IPS-11a (cell line): ENCODE measurements around the gene TFG.
"Not testable (repeated sequence)": the region's sequence is repeated elsewhere in the genome, so short reads cannot be mapped to it uniquely, and the experiment has no call there.

Source experiments
- H3K4me3 ChIP-seq: one replicate; pipeline ENCODE4 v1.5.1; 2013; ENCODE audit warnings: low read depth, low read length, control low read depth

Gene TFG

GRCh38 chr3:100708989-100709841, at the start of gene TFG:
Gene TFG, plus strand, starts transcription at chr3:100709494. Its CDS starts 4,192 bp downstream, at chr3:100713686.
- H3K4me3 ChIP-seq, result peak within 1 kb of the TSS; percentile 62

GRCh38 chr3:100661294-100661693, 48.0 kb upstream of the TFG start:
- not testable (repeated sequence) for H3K4me3 ChIP-seq

- no peak overlapping the region for H3K4me3 ChIP-seq
These were observed 47.0 kb upstream of the TFG start for GRCh38 chr3:100662113-100662823.

- no peak overlapping the region for H3K4me3 ChIP-seq
These were observed 44.1 kb upstream of the TFG start for GRCh38 chr3:100665230-100665629.

GRCh38 chr3:100666699-100667098, 42.6 kb upstream of the TFG start:
- H3K4me3 ChIP-seq, result not testable (repeated sequence)

- not testable (repeated sequence) for H3K4me3 ChIP-seq
These were observed 42.0 kb upstream of the TFG start for GRCh38 chr3:100667316-100667715.

GRCh38 chr3:100670995-100671394, 38.3 kb upstream of the TFG start:
- H3K4me3 ChIP-seq, result not testable (repeated sequence)

GRCh38 chr3:100681496-100681895, 27.8 kb upstream of the TFG start:
- no peak overlapping the region for H3K4me3 ChIP-seq

- no peak overlapping the region for H3K4me3 ChIP-seq
These were observed 27.0 kb upstream of the TFG start for GRCh38 chr3:100682056-100682853.

GRCh38 chr3:100682854-100683760, 26.2 kb upstream of the TFG start:
- H3K4me3 ChIP-seq, result no peak overlapping the region

GRCh38 chr3:100693225-100693624, 16.1 kb upstream of the TFG start:
- H3K4me3 ChIP-seq, result no peak overlapping the region

GRCh38 chr3:100695696-100696095, 13.6 kb upstream of the TFG start:
- no peak overlapping the region for H3K4me3 ChIP-seq

- no peak overlapping the region for H3K4me3 ChIP-seq
These were observed 13.1 kb upstream of the TFG start for GRCh38 chr3:100696161-100696560.

GRCh38 chr3:100697172-100697571, 12.1 kb upstream of the TFG start:
- H3K4me3 ChIP-seq, result no peak overlapping the region

GRCh38 chr3:100697723-100698285, 11.5 kb upstream of the TFG start:
- no peak overlapping the region for H3K4me3 ChIP-seq

- no peak overlapping the region for H3K4me3 ChIP-seq
These were observed 10.6 kb upstream of the TFG start for GRCh38 chr3:100698736-100699135.

- no peak overlapping the region for H3K4me3 ChIP-seq
These were observed 8.6 kb upstream of the TFG start for GRCh38 chr3:100700708-100701107.

- H3K4me3 ChIP-seq, result no peak overlapping the region
These were observed 7.0 kb upstream of the TFG start for GRCh38 chr3:100702082-100702979.

- no peak overlapping the region for H3K4me3 ChIP-seq
These were observed 6.3 kb upstream of the TFG start for GRCh38 chr3:100702980-100703345.
